ENCODE measurements around the gene TRMT2B.

DNA sequence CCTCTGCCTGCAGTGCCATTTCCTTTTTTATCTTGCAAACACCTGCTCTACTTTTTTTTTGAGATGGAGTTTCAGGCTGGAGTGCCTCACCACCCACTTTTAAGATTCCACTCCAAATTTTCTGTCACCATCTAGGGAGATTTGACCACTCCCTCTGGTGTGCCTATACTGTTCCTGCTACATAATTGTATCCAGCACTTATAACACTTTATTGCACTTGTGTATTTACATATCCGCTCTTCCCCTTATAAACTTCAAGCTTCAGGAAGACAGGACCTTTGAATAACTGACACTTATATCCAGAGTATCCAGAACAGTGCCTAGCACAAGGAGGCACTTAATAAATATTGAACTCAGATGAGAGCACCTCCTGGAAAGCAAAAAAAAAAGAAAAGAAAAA lies 39.9 kb upstream of the TRMT2B start:
- TF ChIP-seq, protein P1, sequence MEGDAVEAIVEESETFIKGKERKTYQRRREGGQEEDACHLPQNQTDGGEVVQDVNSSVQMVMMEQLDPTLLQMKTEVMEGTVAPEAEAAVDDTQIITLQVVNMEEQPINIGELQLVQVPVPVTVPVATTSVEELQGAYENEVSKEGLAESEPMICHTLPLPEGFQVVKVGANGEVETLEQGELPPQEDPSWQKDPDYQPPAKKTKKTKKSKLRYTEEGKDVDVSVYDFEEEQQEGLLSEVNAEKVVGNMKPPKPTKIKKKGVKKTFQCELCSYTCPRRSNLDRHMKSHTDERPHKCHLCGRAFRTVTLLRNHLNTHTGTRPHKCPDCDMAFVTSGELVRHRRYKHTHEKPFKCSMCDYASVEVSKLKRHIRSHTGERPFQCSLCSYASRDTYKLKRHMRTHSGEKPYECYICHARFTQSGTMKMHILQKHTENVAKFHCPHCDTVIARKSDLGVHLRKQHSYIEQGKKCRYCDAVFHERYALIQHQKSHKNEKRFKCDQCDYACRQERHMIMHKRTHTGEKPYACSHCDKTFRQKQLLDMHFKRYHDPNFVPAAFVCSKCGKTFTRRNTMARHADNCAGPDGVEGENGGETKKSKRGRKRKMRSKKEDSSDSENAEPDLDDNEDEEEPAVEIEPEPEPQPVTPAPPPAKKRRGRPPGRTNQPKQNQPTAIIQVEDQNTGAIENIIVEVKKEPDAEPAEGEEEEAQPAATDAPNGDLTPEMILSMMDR (IDR thresholded peaks at IDR 0.05), result no peak
- TF ChIP-seq POLR2A (IDR thresholded peaks at IDR 0.05), result no peak

Measured in adrenal gland (tissue), 5 donors.